ENCODE measurements around the gene ZBTB16. TPM values are rescaled to one million over a fixed set of nuclear protein-coding genes. Genes with fewer than 3 reads are reported as not detected.

ZBTB16 gene
- total RNA-seq, 1 donor: under 0.01 TPM

- TF ChIP-seq CTCF (IDR thresholded peaks at IDR 0.05; ENCODE audit: extremely low read depth, low read depth, low read length): no peak
- Histone ChIP-seq H3K36me3 (ENCODE audit: insufficient read depth, low read length) (no peaks in the 10 kb centered on the region), H3K27ac (ENCODE audit: low read depth, low read length) (no peak overlapping the region), H3K79me2 (ENCODE audit: insufficient read depth, low read length) (no peaks in the 10 kb centered on the region), H3K4me3 (ENCODE audit: insufficient read depth, low read length) (no peak overlapping the region), H3K4me1 (ENCODE audit: insufficient read depth, low read length) (no peaks in the 10 kb centered on the region), H3K4me2 (ENCODE audit: insufficient read depth, low read length) (no peak overlapping the region), H3K9me3 (ENCODE audit: low read depth, low read length) (no peaks in the 10 kb centered on the region), H2AFZ (ENCODE audit: low read length) (no peak overlapping the region), H4K20me1 (ENCODE audit: insufficient read depth, low read length) (no peaks in the 10 kb centered on the region), H3K27me3 (ENCODE audit: insufficient read depth, low read length) (no peaks in the 10 kb centered on the region)
- no peak for DNase-seq (ENCODE audit: insufficient read length, low spot score, missing footprints)
Observed at GRCh38 chr11:114190630-114191029, 131.1 kb downstream of the ZBTB16 start.

GRCh38 chr11:114191893-114192292, 132.4 kb downstream of the ZBTB16 start:
- no peak overlapping the region for H3K27ac ChIP-seq (ENCODE audit: low read depth, low read length)
- H3K27me3 ChIP-seq (ENCODE audit: insufficient read depth, low read length): no peaks in the 10 kb centered on the region
- TF ChIP-seq CTCF (IDR thresholded peaks at IDR 0.05; ENCODE audit: extremely low read depth, low read depth, low read length): no peak
- H4K20me1 ChIP-seq (ENCODE audit: insufficient read depth, low read length): no peaks in the 10 kb centered on the region
- no peak overlapping the region for H2AFZ ChIP-seq (ENCODE audit: low read length)
- H3K36me3 ChIP-seq (ENCODE audit: insufficient read depth, low read length): no peaks in the 10 kb centered on the region
- no peaks in the 10 kb centered on the region for H3K9me3 ChIP-seq (ENCODE audit: low read depth, low read length)
- H3K4me2 ChIP-seq (ENCODE audit: insufficient read depth, low read length): no peak overlapping the region
- DNase-seq (ENCODE audit: insufficient read length, low spot score, missing footprints): no peak
- no peak overlapping the region for H3K4me3 ChIP-seq (ENCODE audit: insufficient read depth, low read length)
- no peaks in the 10 kb centered on the region for H3K79me2 ChIP-seq (ENCODE audit: insufficient read depth, low read length)
- no peaks in the 10 kb centered on the region for H3K4me1 ChIP-seq (ENCODE audit: insufficient read depth, low read length)

GRCh38 chr11:114192841-114193389, 133.4 kb downstream of the ZBTB16 start:
- no peaks in the 10 kb centered on the region for H3K79me2 ChIP-seq (ENCODE audit: insufficient read depth, low read length)
- peaks cover 3% of the 10 kb centered on the region for H3K4me1 ChIP-seq (ENCODE audit: insufficient read depth, low read length)
- H4K20me1 ChIP-seq (ENCODE audit: insufficient read depth, low read length): no peaks in the 10 kb centered on the region
- no peaks in the 10 kb centered on the region for H3K36me3 ChIP-seq (ENCODE audit: insufficient read depth, low read length)
- H3K27ac ChIP-seq (ENCODE audit: low read depth, low read length): no peak overlapping the region
- H3K9me3 ChIP-seq (ENCODE audit: low read depth, low read length): no peaks in the 10 kb centered on the region
- no peak for DNase-seq (ENCODE audit: insufficient read length, low spot score, missing footprints)
- no peak for TF ChIP-seq CTCF (IDR thresholded peaks at IDR 0.05; ENCODE audit: extremely low read depth, low read depth, low read length)
- no peak overlapping the region for H3K4me3 ChIP-seq (ENCODE audit: insufficient read depth, low read length)
- no peak overlapping the region for H2AFZ ChIP-seq (ENCODE audit: low read length)
- no peaks in the 10 kb centered on the region for H3K27me3 ChIP-seq (ENCODE audit: insufficient read depth, low read length)
- H3K4me2 ChIP-seq (ENCODE audit: insufficient read depth, low read length): no peak overlapping the region

- H3K27me3 ChIP-seq (ENCODE audit: insufficient read depth, low read length): no peaks in the 10 kb centered on the region
- TF ChIP-seq CTCF (IDR thresholded peaks at IDR 0.05; ENCODE audit: extremely low read depth, low read depth, low read length): no peak
- no peak overlapping the region for H3K4me2 ChIP-seq (ENCODE audit: insufficient read depth, low read length)
- no peaks in the 10 kb centered on the region for H4K20me1 ChIP-seq (ENCODE audit: insufficient read depth, low read length)
- no peaks in the 10 kb centered on the region for H3K36me3 ChIP-seq (ENCODE audit: insufficient read depth, low read length)
- H3K27ac ChIP-seq (ENCODE audit: low read depth, low read length): no peak overlapping the region
- H3K9me3 ChIP-seq (ENCODE audit: low read depth, low read length): no peaks in the 10 kb centered on the region
- no peak overlapping the region for H3K4me3 ChIP-seq (ENCODE audit: insufficient read depth, low read length)
- no peak overlapping the region for H2AFZ ChIP-seq (ENCODE audit: low read length)
- H3K4me1 ChIP-seq (ENCODE audit: insufficient read depth, low read length): peaks cover 12% of the 10 kb centered on the region
- no peak for DNase-seq (ENCODE audit: insufficient read length, low spot score, missing footprints)
- no peaks in the 10 kb centered on the region for H3K79me2 ChIP-seq (ENCODE audit: insufficient read depth, low read length)
Observed at GRCh38 chr11:114193730-114194679, 134.5 kb downstream of the ZBTB16 start.
